Neural crest cell (in vitro differentiated cells): ENCODE data around the gene UNC5A. TPM values are rescaled to one million over a fixed set of nuclear protein-coding genes. Genes with fewer than 3 reads are reported as not detected.
A peak's percentile ranks its signal among the peaks of the same experiment; 100 is the strongest.

Source experiments
- DNase-seq: peaks from one replicate; pipeline ENCODE4 v3.0.0; 2021; ENCODE audit warnings: low read depth, mixed read lengths, low spot score
- H3K27ac Mint-ChIP-seq: one replicate; pipeline ENCODE4 v1.8.0; 2021; ENCODE audit warnings: mild to moderate bottlenecking, mixed read lengths; ENCODE audit not compliant: unreplicated experiment
- H3K27me3 Mint-ChIP-seq: 2 replicates; pipeline ENCODE4 v1.8.0; 2021; ENCODE audit warnings: low read depth, mild to moderate bottlenecking, mixed read lengths
- H3K36me3 Mint-ChIP-seq: 2 replicates; pipeline ENCODE4 v1.8.0; 2021; ENCODE audit warnings: low read depth, mild to moderate bottlenecking, mixed read lengths
- H3K4me1 Mint-ChIP-seq: 2 replicates; pipeline ENCODE4 v1.8.0; 2021; ENCODE audit warnings: mixed read lengths
- H3K4me3 Mint-ChIP-seq: one replicate; pipeline ENCODE4 v1.8.0; 2021; ENCODE audit warnings: mild to moderate bottlenecking, mixed read lengths
- H3K9me3 Mint-ChIP-seq: 2 replicates; pipeline ENCODE4 v1.8.0; 2021; ENCODE audit warnings: mixed read lengths
- CTCF ChIP-seq: fragments of 200-600 bp; sonication (generic); conservative IDR thresholded peaks from 2 replicates; pipeline ENCODE4 v1.5.0; 2021; ENCODE audit warnings: antibody characterized with exemption, mild to moderate bottlenecking
- total RNA-seq: library from RNA; stranded (reverse); gene quantifications from 2 replicates; pipeline ENCODE4 v1.2.1, GENCODE V29; 2021

Gene UNC5A
- total RNA-seq, 1 donor from 2014 or later, result 0.70 TPM

GRCh38 chr5:176863041-176863764 is 52.8 kb downstream of the UNC5A start:
- no peak overlapping the region for H3K4me3 Mint-ChIP-seq
- no peak overlapping the region for H3K27ac Mint-ChIP-seq
- H3K9me3 Mint-ChIP-seq, result no peaks in the 10 kb centered on the region
- H3K27me3 Mint-ChIP-seq, result peaks cover 33% of the 10 kb centered on the region
- peaks cover 23% of the 10 kb centered on the region for H3K4me1 Mint-ChIP-seq
- no peak for DNase-seq
- no peaks in the 10 kb centered on the region for H3K36me3 Mint-ChIP-seq
- no peak for TF ChIP-seq CTCF

- H3K27me3 Mint-ChIP-seq, result peaks cover 28% of the 10 kb centered on the region
- DNase-seq, result no peak
These were observed 53.4 kb downstream of the UNC5A start for GRCh38 chr5:176863765-176864098.

GRCh38 chr5:176864755-176865154 is 54.4 kb downstream of the UNC5A start:
- H3K27me3 Mint-ChIP-seq, result peaks cover 27% of the 10 kb centered on the region
- no peaks in the 10 kb centered on the region for H3K9me3 Mint-ChIP-seq
- no peak for DNase-seq
- no peaks in the 10 kb centered on the region for H3K36me3 Mint-ChIP-seq
- TF ChIP-seq CTCF, result no peak
- no peak overlapping the region for H3K27ac Mint-ChIP-seq
- peaks cover 23% of the 10 kb centered on the region for H3K4me1 Mint-ChIP-seq
- H3K4me3 Mint-ChIP-seq, result no peak overlapping the region

More at GRCh38 chr5:176863765-176864098, 53.4 kb downstream of the UNC5A start:
- no peaks in the 10 kb centered on the region for H3K36me3 Mint-ChIP-seq
- H3K27ac Mint-ChIP-seq, result peak overlapping the region; percentile 27
- H3K4me1 Mint-ChIP-seq, result peaks cover 23% of the 10 kb centered on the region
- no peaks in the 10 kb centered on the region for H3K9me3 Mint-ChIP-seq
- H3K4me3 Mint-ChIP-seq, result no peak overlapping the region
- no peak for TF ChIP-seq CTCF

GRCh38 chr5:176865964-176866363 is 55.6 kb downstream of the UNC5A start:
- peaks cover 33% of the 10 kb centered on the region for H3K27me3 Mint-ChIP-seq
- no peak overlapping the region for H3K4me3 Mint-ChIP-seq
- DNase-seq, result no peak
- TF ChIP-seq CTCF, result no peak
- H3K9me3 Mint-ChIP-seq, result no peaks in the 10 kb centered on the region
- H3K27ac Mint-ChIP-seq, result no peak overlapping the region
- no peaks in the 10 kb centered on the region for H3K36me3 Mint-ChIP-seq
- peaks cover 26% of the 10 kb centered on the region for H3K4me1 Mint-ChIP-seq

GRCh38 chr5:176866707-176867310 is 56.5 kb downstream of the UNC5A start:
- Mint-ChIP-seq H3K36me3 (no peaks in the 10 kb centered on the region), H3K4me1 (peaks cover 26% of the 10 kb centered on the region), H3K27me3 (peaks cover 33% of the 10 kb centered on the region), H3K4me3 (peak overlapping the region; percentile 31), H3K9me3 (no peaks in the 10 kb centered on the region), H3K27ac (peak overlapping the region; percentile 3)
- TF ChIP-seq CTCF, result no peak
- peak; percentile 50 for DNase-seq
